K562 (cell line): ENCODE results near the gene DNAH5. TPM values are rescaled to one million over a fixed set of nuclear protein-coding genes. Genes with fewer than 3 reads are reported as not detected.

Experiments
- ATAC-seq: fragments of 200-7000 bp; cut with Tn5 transposase; 3 replicates; pipeline ENCODE4 v1.9.1; 2020; ENCODE audit warnings: moderate library complexity
- BruUV-seq: library from RNA; stranded (reverse); fragments of 400-500 nt; replicated peaks from 2 replicates; lab custom pipeline; 2021; lab: Mats Ljungman, UMichigan
- CTCF ChIA-PET: fragments of 300-600 bp; formaldehyde crosslinking; extraction: SDS; loops from one replicate; lab custom pipeline; 2021; ENCODE audit warnings: low intra/inter-chr PET ratio; lab: Yijun Ruan, JAX
- POLR2A ChIA-PET: fragments of 300-600, 350-650 bp; sonication (Branson Sonifier 250); formaldehyde crosslinking; extraction: SDS; loops from one replicate; lab custom pipeline; 2021; ENCODE audit warnings: antibody characterized with exemption, inconsistent platforms; lab: Yijun Ruan, JAX
- DNase-seq, 4 experiments: peaks; one replicate each; pipeline versions ENCODE4 v3.0.0 to v3.0.0-alpha.2; 2011 to 2018; ENCODE audit warnings: low spot score in 3 of 4, mixed read lengths in 3 of 4; ENCODE audit errors: extremely low read depth in 1 of 4
- FAIRE-seq: peaks from 2 replicates; lab custom pipeline; 2011; peaks lifted over from hg19 to GRCh38; lab: Jason Lieb, UNC
- H2AFZ ChIP-seq: 2 replicates; pipeline ENCODE4 v1.6.0; 2011; ENCODE audit warnings: low read depth, low read length, control low read depth, inconsistent platforms
- H3K27ac ChIP-seq: fragments of 200-600 bp; 3 replicates; pipeline ENCODE4 v1.8.0; 2011; ENCODE audit warnings: low read depth, mild to moderate bottlenecking, control low read depth, inconsistent platforms, low read length, moderate library complexity, mixed read lengths; ENCODE audit errors: extremely low read depth
- H3K27me3 ChIP-seq, 2 experiments: fragments of 300-600 bp in 1 of 2; 2 replicates in 1 of 2; 3 replicates in 1 of 2; pipeline versions ENCODE4 v1.6.0 to v1.8.0; 2011; ENCODE audit warnings: inconsistent platforms in 2 of 2, low read length in 2 of 2, mild to moderate bottlenecking in 1 of 2, mixed read lengths in 1 of 2, moderate library complexity in 1 of 2; ENCODE audit not compliant: control insufficient read depth in 2 of 2, insufficient read depth in 2 of 2
- H3K36me3 ChIP-seq: fragments of 300-600 bp; 3 replicates; pipeline ENCODE4 v1.8.0; 2011; ENCODE audit warnings: mild to moderate bottlenecking, low read length, inconsistent platforms; ENCODE audit not compliant: control insufficient read depth, insufficient read depth
- H3K4me1 ChIP-seq, 2 experiments: fragments of 200-600 bp in 1 of 2; replicated peaks in 1 of 2; 2 replicates in 1 of 2; 3 replicates in 1 of 2; pipeline versions ENCODE4 v1.5.1 to v1.8.0; 2011; ENCODE audit warnings: inconsistent platforms in 2 of 2, low read length in 2 of 2, mild to moderate bottlenecking in 1 of 2, mixed read lengths in 1 of 2, moderate library complexity in 1 of 2; ENCODE audit not compliant: control insufficient read depth in 2 of 2, insufficient read depth in 2 of 2
- H3K4me2 ChIP-seq: 2 replicates; pipeline ENCODE4 v1.6.1; 2011; ENCODE audit warnings: low read length, control low read depth, inconsistent platforms, mixed read lengths; ENCODE audit not compliant: insufficient read depth
- H3K4me3 ChIP-seq: fragments of 200-600 bp; sonication (generic), shearing (Covaris generic); 2 replicates; pipeline ENCODE4 v1.5.1; 2016; ENCODE audit warnings: control low read depth, inconsistent platforms
- H3K79me2 ChIP-seq: fragments of 200-600 bp; 3 replicates; pipeline ENCODE4 v1.8.0; 2011; ENCODE audit warnings: low read length, inconsistent platforms; ENCODE audit not compliant: control insufficient read depth, insufficient read depth
- H3K9ac ChIP-seq, 2 experiments: 2 replicates each; pipeline versions ENCODE4 v1.6.0 to v1.6.1; 2011; ENCODE audit warnings: low read depth in 2 of 2, low read length in 2 of 2, control low read depth in 1 of 2, inconsistent platforms in 1 of 2, mild to moderate bottlenecking in 1 of 2, mixed read lengths in 1 of 2; ENCODE audit not compliant: insufficient read depth in 1 of 2
- H3K9me1 ChIP-seq: one replicate; pipeline ENCODE4 v1.6.0; 2011; ENCODE audit warnings: inconsistent platforms, mild to moderate bottlenecking, low read length, moderate library complexity; ENCODE audit not compliant: control insufficient read depth, insufficient read depth
- H3K9me3 ChIP-seq: replicated peaks from 2 replicates; pipeline ENCODE4 v1.5.1; 2011; ENCODE audit warnings: low read depth, low read length, inconsistent platforms; ENCODE audit not compliant: control insufficient read depth, insufficient read depth
- H4K20me1 ChIP-seq: replicated peaks from 2 replicates; pipeline ENCODE4 v1.6.1; 2011; ENCODE audit warnings: low read length, inconsistent platforms, mixed read lengths; ENCODE audit not compliant: control insufficient read depth, insufficient read depth
- ATF7 ChIP-seq: fragments of 450-650 bp; IDR thresholded peaks from 2 replicates; pipeline ENCODE4 v1.7.1; 2014; ENCODE audit warnings: mild to moderate bottlenecking, moderate library complexity
- CSDE1 ChIP-seq, 2 experiments: fragments of 450-650 bp; IDR thresholded peaks; 2 replicates each; pipeline ENCODE4 v1.6.1; 2016; ENCODE audit warnings: mild to moderate bottlenecking in 1 of 2
- DDX20 ChIP-seq: fragments of 450-650 bp; IDR thresholded peaks from 2 replicates; pipeline ENCODE4 v1.6.1; 2016; ENCODE audit warnings: missing genetic modification characterization, low read depth, mild to moderate bottlenecking, missing compliant biosample characterization, moderate library complexity
- HNRNPK ChIP-seq: fragments of 200-400 bp; formaldehyde crosslinking; IDR thresholded peaks from one replicate; pipeline ENCODE4 v1.6.1; 2018; ENCODE audit warnings: mild to moderate bottlenecking, low read depth, low read length; ENCODE audit not compliant: poor library complexity, severe bottlenecking
- IFI16 ChIP-seq: fragments of 250-450 bp; sonication (Bioruptor Pico); IDR thresholded peaks from 2 replicates; pipeline ENCODE4 v2.1.2; 2022; ENCODE audit warnings: mild to moderate bottlenecking, inconsistent platforms
- LEF1 ChIP-seq: fragments of 450-650 bp; IDR thresholded peaks from 2 replicates; pipeline ENCODE4 v1.6.1; 2016; ENCODE audit warnings: mild to moderate bottlenecking
- NBN ChIP-seq: fragments of 450-650 bp; IDR thresholded peaks from 2 replicates; pipeline ENCODE4 v1.6.1; 2016; ENCODE audit warnings: low read depth, mild to moderate bottlenecking
- NCOA4 ChIP-seq: fragments of 450-650 bp; IDR thresholded peaks from 2 replicates; pipeline ENCODE4 v1.6.1; 2018; ENCODE audit warnings: mild to moderate bottlenecking; ENCODE audit not compliant: partially characterized antibody
- NFIC ChIP-seq: fragments of 450-650 bp; IDR thresholded peaks from 2 replicates; pipeline ENCODE4 v1.6.1; 2017; ENCODE audit warnings: mild to moderate bottlenecking, inconsistent platforms
- NFXL1 ChIP-seq: fragments of 450-650 bp; formaldehyde crosslinking; IDR thresholded peaks from 2 replicates; pipeline ENCODE4 v1.4.0; 2021; ENCODE audit warnings: mild to moderate bottlenecking
- TEAD2 ChIP-seq: fragments of 450-650 bp; IDR thresholded peaks from 2 replicates; pipeline ENCODE4 v1.6.1; 2016; ENCODE audit warnings: missing genetic modification characterization, control low read depth, missing compliant biosample characterization
- ZNF212 ChIP-seq: fragments of 450-650 bp; formaldehyde crosslinking; IDR thresholded peaks from 2 replicates; pipeline ENCODE4 v1.4.0; 2020; ENCODE audit warnings: mild to moderate bottlenecking
- ZNF224 ChIP-seq: sonication (generic); formaldehyde crosslinking; IDR thresholded peaks from 2 replicates; pipeline ENCODE4 v1.8.0; 2022; ENCODE audit warnings: mild to moderate bottlenecking, missing genetic modification reagents
- ZNF668 ChIP-seq: fragments of 250-450 bp; sonication (Bioruptor Pico); IDR thresholded peaks from 2 replicates; pipeline ENCODE4 v1.8.0; 2022; ENCODE audit warnings: mild to moderate bottlenecking, inconsistent platforms
- WGBS: fragments of 100-300 bp; shearing (Covaris generic); methylation state at CpG from one replicate; pipeline ENCODE4 v1.1.6; 2016; ENCODE audit warnings: low coverage, mixed read lengths; ENCODE audit not compliant: insufficient coverage; ENCODE audit errors: missing lambda C conversion rate; 5-methylcytosine and 5-hydroxymethylcytosine counted together
- in situ Hi-C: fragments of 300-500 bp; cut with MboI; formaldehyde crosslinking; loops from 4 replicates; pipeline ENCODE4 v1.15.0; 2018; ENCODE audit warnings: inconsistent platforms, mixed read lengths
- intact Hi-C: fragments of 100-400 bp; cut with micrococcal nuclease; formaldehyde crosslinking; loops from 2 replicates; pipeline ENCODE4 v1.14.2; 2022
- polyA plus RNA-seq, 8 experiments: library from polyadenylated mRNA; depleted of rRNA in 4 of 8; stranded (reverse) in 5 of 8; unstranded in 3 of 8; fragments of >200 nt; fragmentation: Nextera tagmentation in 2 of 8; fragmentation: Illumina TruSeq in 1 of 8; extraction: Ambion mirVana in 2 of 8; extraction: Trizol in 1 of 8; gene quantifications; 2 replicates each; pipeline versions ENCODE4 v1.2.1 to v1.2.3, GENCODE V29; 2011 to 2014; ENCODE audit warnings: inconsistent platforms in 1 of 8, missing spikeins in 1 of 8
- total RNA-seq, 7 experiments: library from RNA; depleted of rRNA in 6 of 7; stranded (reverse); fragments of >200 nt in 6 of 7; fragmentation: Illumina TruSeq in 2 of 7; extraction: Trizol in 2 of 7; gene quantifications; 2 replicates each; pipeline versions ENCODE4 v1.2.1 to v1.2.3, GENCODE V29; 2011 to 2021; ENCODE audit warnings: low replicate concordance in 1 of 7
- TF ChIP-seq, protein P1 (sequence below): fragments of 200-600 bp; sonication (generic); IDR thresholded peaks from one replicate; pipeline ENCODE4 v1.6.1; 2012; ENCODE audit warnings: mild to moderate bottlenecking, low read depth, low read length, inconsistent platforms

The DNAH5 gene
- total and polyA plus RNA-seq, 9 of the 15 experiments (the other 6 are each of a cell fraction or from before 2014, with no cell fraction given) = 0.03 TPM; not detected in 8

DNA sequence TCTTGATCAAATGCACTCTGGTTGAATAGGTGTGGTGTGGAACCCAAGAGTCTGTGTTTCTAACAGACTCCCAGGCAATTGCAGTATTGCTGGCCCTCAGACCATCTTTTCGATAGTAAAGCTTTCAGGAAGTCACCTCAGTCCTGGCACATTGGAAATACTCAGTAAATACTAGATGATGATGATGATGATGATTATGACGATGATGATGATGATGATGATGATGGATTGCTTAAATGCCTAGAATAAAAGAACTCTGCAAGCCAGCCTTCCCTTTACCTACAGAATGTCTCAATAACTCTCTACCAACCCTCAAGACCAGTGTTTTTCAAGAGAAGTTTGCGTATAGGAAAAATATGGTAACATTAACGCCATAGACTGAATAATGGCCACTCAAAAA is 268.0 kb downstream of the DNAH5 start:
- H3K4me2 ChIP-seq = no peak overlapping the region
- in situ Hi-C loops = no loop called here
- H4K20me1 ChIP-seq = no peaks in the 10 kb centered on the region
- under 1% methylated on average over 4 of the region's 4 CpGs for WGBS
- no peaks in the 10 kb centered on the region for H3K4me1 ChIP-seq
- ChIA-PET POLR2A (no interaction called here), CTCF (no interaction called here)
- no peaks in the 10 kb centered on the region for H3K27me3 ChIP-seq
- H3K36me3 ChIP-seq = no peaks in the 10 kb centered on the region
- no peaks in the 10 kb centered on the region for H3K79me2 ChIP-seq
- BruUV-seq = no TSS peak
- H3K9ac ChIP-seq = no peak overlapping the region
- no peak for ATAC-seq
- no peak overlapping the region for H3K27ac ChIP-seq
- no peak for FAIRE-seq
- no peaks in the 10 kb centered on the region for H3K9me3 ChIP-seq
- intact Hi-C loops = no loop called here
- no peaks in the 10 kb centered on the region for H3K9me1 ChIP-seq
- H2AFZ ChIP-seq = no peak overlapping the region
- H3K4me3 ChIP-seq = no peak overlapping the region
- DNase-seq = no peak
- TF ChIP-seq NCOA4 (no peak), TEAD2 (tag) (no peak), ATF7 (no peak), NBN (no peak), IFI16 (no peak), NFIC (no peak), CSDE1 (IDR thresholded peaks at IDR 0.05) (no peak), ZNF212 (CRISPR knock-in tag) (no peak), NFXL1 (CRISPR knock-in tag) (no peak), HNRNPK (no peak), DDX20 (tag) (no peak), ZNF224 (CRISPR knock-in tag) (no peak), ZNF668 (CRISPR knock-in tag) (no peak), LEF1 (no peak)
- TF ChIP-seq, protein P1, sequence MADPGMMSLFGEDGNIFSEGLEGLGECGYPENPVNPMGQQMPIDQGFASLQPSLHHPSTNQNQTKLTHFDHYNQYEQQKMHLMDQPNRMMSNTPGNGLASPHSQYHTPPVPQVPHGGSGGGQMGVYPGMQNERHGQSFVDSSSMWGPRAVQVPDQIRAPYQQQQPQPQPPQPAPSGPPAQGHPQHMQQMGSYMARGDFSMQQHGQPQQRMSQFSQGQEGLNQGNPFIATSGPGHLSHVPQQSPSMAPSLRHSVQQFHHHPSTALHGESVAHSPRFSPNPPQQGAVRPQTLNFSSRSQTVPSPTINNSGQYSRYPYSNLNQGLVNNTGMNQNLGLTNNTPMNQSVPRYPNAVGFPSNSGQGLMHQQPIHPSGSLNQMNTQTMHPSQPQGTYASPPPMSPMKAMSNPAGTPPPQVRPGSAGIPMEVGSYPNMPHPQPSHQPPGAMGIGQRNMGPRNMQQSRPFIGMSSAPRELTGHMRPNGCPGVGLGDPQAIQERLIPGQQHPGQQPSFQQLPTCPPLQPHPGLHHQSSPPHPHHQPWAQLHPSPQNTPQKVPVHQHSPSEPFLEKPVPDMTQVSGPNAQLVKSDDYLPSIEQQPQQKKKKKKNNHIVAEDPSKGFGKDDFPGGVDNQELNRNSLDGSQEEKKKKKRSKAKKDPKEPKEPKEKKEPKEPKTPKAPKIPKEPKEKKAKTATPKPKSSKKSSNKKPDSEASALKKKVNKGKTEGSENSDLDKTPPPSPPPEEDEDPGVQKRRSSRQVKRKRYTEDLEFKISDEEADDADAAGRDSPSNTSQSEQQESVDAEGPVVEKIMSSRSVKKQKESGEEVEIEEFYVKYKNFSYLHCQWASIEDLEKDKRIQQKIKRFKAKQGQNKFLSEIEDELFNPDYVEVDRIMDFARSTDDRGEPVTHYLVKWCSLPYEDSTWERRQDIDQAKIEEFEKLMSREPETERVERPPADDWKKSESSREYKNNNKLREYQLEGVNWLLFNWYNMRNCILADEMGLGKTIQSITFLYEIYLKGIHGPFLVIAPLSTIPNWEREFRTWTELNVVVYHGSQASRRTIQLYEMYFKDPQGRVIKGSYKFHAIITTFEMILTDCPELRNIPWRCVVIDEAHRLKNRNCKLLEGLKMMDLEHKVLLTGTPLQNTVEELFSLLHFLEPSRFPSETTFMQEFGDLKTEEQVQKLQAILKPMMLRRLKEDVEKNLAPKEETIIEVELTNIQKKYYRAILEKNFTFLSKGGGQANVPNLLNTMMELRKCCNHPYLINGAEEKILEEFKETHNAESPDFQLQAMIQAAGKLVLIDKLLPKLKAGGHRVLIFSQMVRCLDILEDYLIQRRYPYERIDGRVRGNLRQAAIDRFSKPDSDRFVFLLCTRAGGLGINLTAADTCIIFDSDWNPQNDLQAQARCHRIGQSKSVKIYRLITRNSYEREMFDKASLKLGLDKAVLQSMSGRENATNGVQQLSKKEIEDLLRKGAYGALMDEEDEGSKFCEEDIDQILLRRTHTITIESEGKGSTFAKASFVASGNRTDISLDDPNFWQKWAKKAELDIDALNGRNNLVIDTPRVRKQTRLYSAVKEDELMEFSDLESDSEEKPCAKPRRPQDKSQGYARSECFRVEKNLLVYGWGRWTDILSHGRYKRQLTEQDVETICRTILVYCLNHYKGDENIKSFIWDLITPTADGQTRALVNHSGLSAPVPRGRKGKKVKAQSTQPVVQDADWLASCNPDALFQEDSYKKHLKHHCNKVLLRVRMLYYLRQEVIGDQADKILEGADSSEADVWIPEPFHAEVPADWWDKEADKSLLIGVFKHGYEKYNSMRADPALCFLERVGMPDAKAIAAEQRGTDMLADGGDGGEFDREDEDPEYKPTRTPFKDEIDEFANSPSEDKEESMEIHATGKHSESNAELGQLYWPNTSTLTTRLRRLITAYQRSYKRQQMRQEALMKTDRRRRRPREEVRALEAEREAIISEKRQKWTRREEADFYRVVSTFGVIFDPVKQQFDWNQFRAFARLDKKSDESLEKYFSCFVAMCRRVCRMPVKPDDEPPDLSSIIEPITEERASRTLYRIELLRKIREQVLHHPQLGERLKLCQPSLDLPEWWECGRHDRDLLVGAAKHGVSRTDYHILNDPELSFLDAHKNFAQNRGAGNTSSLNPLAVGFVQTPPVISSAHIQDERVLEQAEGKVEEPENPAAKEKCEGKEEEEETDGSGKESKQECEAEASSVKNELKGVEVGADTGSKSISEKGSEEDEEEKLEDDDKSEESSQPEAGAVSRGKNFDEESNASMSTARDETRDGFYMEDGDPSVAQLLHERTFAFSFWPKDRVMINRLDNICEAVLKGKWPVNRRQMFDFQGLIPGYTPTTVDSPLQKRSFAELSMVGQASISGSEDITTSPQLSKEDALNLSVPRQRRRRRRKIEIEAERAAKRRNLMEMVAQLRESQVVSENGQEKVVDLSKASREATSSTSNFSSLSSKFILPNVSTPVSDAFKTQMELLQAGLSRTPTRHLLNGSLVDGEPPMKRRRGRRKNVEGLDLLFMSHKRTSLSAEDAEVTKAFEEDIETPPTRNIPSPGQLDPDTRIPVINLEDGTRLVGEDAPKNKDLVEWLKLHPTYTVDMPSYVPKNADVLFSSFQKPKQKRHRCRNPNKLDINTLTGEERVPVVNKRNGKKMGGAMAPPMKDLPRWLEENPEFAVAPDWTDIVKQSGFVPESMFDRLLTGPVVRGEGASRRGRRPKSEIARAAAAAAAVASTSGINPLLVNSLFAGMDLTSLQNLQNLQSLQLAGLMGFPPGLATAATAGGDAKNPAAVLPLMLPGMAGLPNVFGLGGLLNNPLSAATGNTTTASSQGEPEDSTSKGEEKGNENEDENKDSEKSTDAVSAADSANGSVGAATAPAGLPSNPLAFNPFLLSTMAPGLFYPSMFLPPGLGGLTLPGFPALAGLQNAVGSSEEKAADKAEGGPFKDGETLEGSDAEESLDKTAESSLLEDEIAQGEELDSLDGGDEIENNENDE = no peak
